Measurements from ENCODE around the gene PDE5A.

PDE5A gene

GRCh38 chr4:119626943-119627266 is 1.7 kb downstream of the PDE5A start:
- no peak overlapping the region for H3K27ac ChIP-seq
- no peak for TF ChIP-seq CTCF (conservative IDR thresholded peaks at IDR 0.05)

- TF ChIP-seq CTCF (conservative IDR thresholded peaks at IDR 0.05), result no peak
- H3K27ac ChIP-seq, result no peak overlapping the region
These were observed 2.2 kb downstream of the PDE5A start for GRCh38 chr4:119626420-119626819.

GRCh38 chr4:119625761-119626160 is 2.8 kb downstream of the PDE5A start:
- H3K27ac ChIP-seq, result no peak overlapping the region
- no peak for TF ChIP-seq CTCF (conservative IDR thresholded peaks at IDR 0.05)

- no peak for TF ChIP-seq CTCF (conservative IDR thresholded peaks at IDR 0.05)
- H3K27ac ChIP-seq, result no peak overlapping the region
These were observed 4.2 kb downstream of the PDE5A start for GRCh38 chr4:119624356-119624755.

- no peak overlapping the region for H3K27ac ChIP-seq
- TF ChIP-seq CTCF (conservative IDR thresholded peaks at IDR 0.05), result no peak
These were observed 5.6 kb downstream of the PDE5A start for GRCh38 chr4:119623025-119623424.

GRCh38 chr4:119615068-119615719 is 13.4 kb downstream of the PDE5A start:
- H3K27ac ChIP-seq, result no peak overlapping the region
- TF ChIP-seq CTCF (conservative IDR thresholded peaks at IDR 0.05), result no peak

- no peak for TF ChIP-seq CTCF (conservative IDR thresholded peaks at IDR 0.05)
- H3K27ac ChIP-seq, result no peak overlapping the region
These were observed 24.3 kb downstream of the PDE5A start for GRCh38 chr4:119604266-119604665.

All from VCaP (cell line).